Liver (tissue), 9 donors: ENCODE measurements around the gene PPP1R3E. TPM values are rescaled to one million over a fixed set of nuclear protein-coding genes. Genes with fewer than 3 reads are reported as not detected.
"Not testable (repeated sequence)": the region's sequence is repeated elsewhere in the genome, so short reads cannot be mapped to it uniquely, and the experiment has no call there.

Experiments
- DNase-seq: peaks from one replicate; pipeline ENCODE4 v3.0.0-alpha.2; 2017; ENCODE audit warnings: low spot score
- H3K27ac ChIP-seq, 2 donors: one replicate each; pipeline ENCODE4 v1.7.0; 2013; ENCODE audit warnings: inconsistent platforms in 2 of 2, low read length in 2 of 2, control low read depth in 1 of 2, low read depth in 1 of 2, mild to moderate bottlenecking in 1 of 2
- H3K27me3 ChIP-seq, 4 donors: one replicate each; pipeline versions ENCODE4 v1.6.1 to v1.7.0; 2013; ENCODE audit warnings: low read length in 3 of 4, inconsistent platforms in 1 of 4, mild to moderate bottlenecking in 1 of 4, moderate library complexity in 1 of 4; ENCODE audit not compliant: control insufficient read depth in 4 of 4, insufficient read depth in 4 of 4
- H3K36me3 ChIP-seq, 4 donors: one replicate each; pipeline versions ENCODE4 v1.6.1 to v1.7.0; 2013; ENCODE audit warnings: low read length in 3 of 4, mild to moderate bottlenecking in 3 of 4, low read depth in 1 of 4, moderate library complexity in 1 of 4; ENCODE audit not compliant: control insufficient read depth in 4 of 4, insufficient read depth in 3 of 4
- H3K4me1 ChIP-seq, 4 donors: one replicate each; pipeline versions ENCODE4 v1.6.1 to v1.7.0; 2013; ENCODE audit warnings: low read length in 3 of 4, mild to moderate bottlenecking in 3 of 4, moderate library complexity in 1 of 4; ENCODE audit not compliant: control insufficient read depth in 4 of 4, insufficient read depth in 4 of 4
- H3K4me3 ChIP-seq, 3 donors: one replicate each; pipeline versions ENCODE4 v1.6.1 to v1.7.0; 2013; ENCODE audit warnings: low read length in 3 of 3, control low read depth in 1 of 3, low read depth in 1 of 3, mild to moderate bottlenecking in 1 of 3
- H3K9ac ChIP-seq, 2 donors: one replicate each; pipeline ENCODE4 v1.7.0; 2013; ENCODE audit warnings: low read length in 2 of 2, mild to moderate bottlenecking in 2 of 2, moderate library complexity in 2 of 2, control low read depth in 1 of 2, low read depth in 1 of 2
- H3K9me3 ChIP-seq, 4 donors: one replicate each; pipeline versions ENCODE4 v1.6.1 to v1.7.0; 2013; ENCODE audit warnings: low read length in 3 of 4; ENCODE audit not compliant: control insufficient read depth in 4 of 4
- FOXA1 ChIP-seq: IDR thresholded peaks from 2 replicates; pipeline ENCODE4 v1.6.1; 2016; ENCODE audit warnings: antibody characterized with exemption
- HNF4A ChIP-seq, 2 donors: conservative IDR thresholded peaks; 2 replicates each; pipeline ENCODE4 v1.6.1; 2016; ENCODE audit warnings: antibody characterized with exemption in 2 of 2, mild to moderate bottlenecking in 2 of 2
- HNF4G ChIP-seq: IDR thresholded peaks from 2 replicates; pipeline ENCODE4 v1.6.1; 2016; ENCODE audit warnings: antibody characterized with exemption
- RAD21 ChIP-seq, 2 donors: IDR thresholded peaks; 2 replicates each; pipeline ENCODE4 v1.6.1; 2016; ENCODE audit warnings: antibody characterized with exemption in 2 of 2, mild to moderate bottlenecking in 2 of 2
- REST ChIP-seq: IDR thresholded peaks from 2 replicates; pipeline ENCODE4 v1.6.1; 2016; ENCODE audit warnings: antibody characterized with exemption, mild to moderate bottlenecking
- RXRA ChIP-seq, 2 donors: IDR thresholded peaks; 2 replicates each; pipeline ENCODE4 v1.6.1; 2017 to 2018; ENCODE audit warnings: antibody characterized with exemption in 2 of 2, mild to moderate bottlenecking in 1 of 2
- YY1 ChIP-seq: IDR thresholded peaks from 2 replicates; pipeline ENCODE4 v1.6.1; 2016; ENCODE audit warnings: antibody characterized with exemption, mild to moderate bottlenecking
- WGBS: extraction: QIAGEN DNeasy Blood & Tissue Kit; methylation state at CpG from one replicate; pipeline ENCODE4 v1.1.7; 2013; 5-methylcytosine and 5-hydroxymethylcytosine counted together
- polyA plus RNA-seq, 2 donors: library from polyadenylated mRNA; stranded (reverse) in 1 of 2; unstranded in 1 of 2; fragments of 200-250 nt in 1 of 2; fragments of >200 nt in 1 of 2; fragmentation: Nextera tagmentation in 1 of 2; extraction: Ambion mirVana in 1 of 2; gene quantifications; one replicate each; pipeline versions ENCODE4 v1.2.1 to v1.2.3, GENCODE V29; 2013 to 2015
- total RNA-seq, 2 donors: library from RNA; depleted of rRNA; stranded (reverse); fragments of >200 nt; gene quantifications; one replicate each; pipeline ENCODE4 v1.2.3, GENCODE V29; 2014
- TF ChIP-seq, protein P1 (sequence below): fragments of 150-350 bp; IDR thresholded peaks from 2 replicates; pipeline ENCODE4 v1.5.1; 2017; ENCODE audit warnings: improper control_type of control experiment, low read depth, low read length; ENCODE audit not compliant: missing input control
- donor health status: healthy.
- donor health status: healthy.
- donor health status: healthy.
- donor health status: healthy.
- donor health status: healthy.

The PPP1R3E gene
- total and polyA plus RNA-seq, 4 donors = 2.5 to 4.7 (median 3.6) TPM

GRCh38 chr14:23269193-23269592 lies 33.5 kb downstream of the PPP1R3E start:
- Histone ChIP-seq H3K27me3 (no peaks in the 10 kb centered on the region), H3K4me3 (no peak overlapping the region), H3K9me3 (no peaks in the 10 kb centered on the region), H3K36me3 (no peaks in the 10 kb centered on the region), H3K4me1 (peaks cover 0 to 1% (median 0%) of the 10 kb centered on the region in 4 donors), H3K27ac (no peak overlapping the region), H3K9ac (no peak overlapping the region)
- WGBS = 79% methylated on average over 7 of the region's 7 CpGs
- DNase-seq = no peak
- no peak for TF ChIP-seq FOXA1
- no peak for TF ChIP-seq HNF4A (conservative IDR thresholded peaks at IDR 0.05)
- no peak for TF ChIP-seq RAD21 (IDR thresholded peaks at IDR 0.05)
- no peak for TF ChIP-seq YY1

DNA sequence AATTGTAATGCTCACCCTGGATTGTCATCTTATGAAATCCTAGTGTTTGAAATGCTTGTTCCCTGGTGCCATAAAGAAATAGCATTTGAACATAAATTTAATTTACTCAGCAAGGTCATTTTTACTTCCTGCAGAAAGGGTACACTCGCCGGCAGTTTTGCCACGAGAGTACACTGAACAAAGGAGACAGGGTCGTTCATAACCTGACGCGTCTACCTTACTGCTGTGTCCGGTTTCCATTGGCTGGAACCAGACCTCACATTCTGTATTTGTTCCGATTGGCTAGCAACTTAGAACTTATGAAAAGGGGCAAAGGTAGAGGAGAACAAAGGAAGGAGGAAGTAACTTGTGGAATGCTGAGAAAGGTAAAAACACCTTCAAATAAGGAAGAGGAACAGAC lies 41.8 kb downstream of the PPP1R3E start:
- not testable (repeated sequence) for H3K27me3 ChIP-seq, H3K4me3 ChIP-seq, DNase-seq, H3K9me3 ChIP-seq, H3K27ac ChIP-seq, H3K36me3 ChIP-seq, H3K9ac ChIP-seq, H3K4me1 ChIP-seq
- 82% methylated on average over 8 of the region's 8 CpGs for WGBS

GRCh38 chr14:23259426-23259825 lies 43.2 kb downstream of the PPP1R3E start:
- H3K9me3 ChIP-seq = no peaks in the 10 kb centered on the region
- TF ChIP-seq RXRA (IDR thresholded peaks at IDR 0.05) (no peak), YY1 (no peak)
- no peak for DNase-seq
- H3K27me3 ChIP-seq = no peaks in the 10 kb centered on the region
- H3K27ac ChIP-seq = no peak overlapping the region
- H3K4me3 ChIP-seq = no peak overlapping the region
- H3K36me3 ChIP-seq = no peaks in the 10 kb centered on the region
- no peak overlapping the region for H3K9ac ChIP-seq
- no peaks in the 10 kb centered on the region for H3K4me1 ChIP-seq

DNA sequence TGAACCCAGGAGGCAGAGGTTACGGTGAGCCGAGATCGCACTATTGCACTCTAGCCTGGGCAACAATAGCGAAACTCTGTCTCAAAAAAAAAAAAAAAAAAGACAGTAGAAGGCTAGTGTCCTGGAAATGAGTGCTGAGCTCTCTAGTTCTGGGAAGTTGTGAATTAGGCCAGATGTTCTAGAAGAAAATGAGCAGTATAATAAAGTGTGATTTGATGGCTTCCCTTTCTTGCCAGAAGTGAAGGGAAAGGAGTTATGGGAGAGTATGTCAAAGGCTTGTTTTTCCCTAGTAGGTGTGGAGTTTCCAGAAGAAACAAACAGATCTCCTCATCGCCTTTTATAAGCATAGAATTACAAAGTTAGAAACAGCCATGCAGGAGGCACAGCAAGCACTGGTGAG lies 44.4 kb downstream of the PPP1R3E start:
- Histone ChIP-seq H3K9ac (no peak overlapping the region), H3K9me3 (no peaks in the 10 kb centered on the region), H3K4me1 (no peaks in the 10 kb centered on the region), H3K27me3 (no peaks in the 10 kb centered on the region), H3K36me3 (no peaks in the 10 kb centered on the region), H3K4me3 (no peak overlapping the region), H3K27ac (no peak overlapping the region)
- TF ChIP-seq HNF4G (no peak), REST (no peak)
- TF ChIP-seq, protein P1, sequence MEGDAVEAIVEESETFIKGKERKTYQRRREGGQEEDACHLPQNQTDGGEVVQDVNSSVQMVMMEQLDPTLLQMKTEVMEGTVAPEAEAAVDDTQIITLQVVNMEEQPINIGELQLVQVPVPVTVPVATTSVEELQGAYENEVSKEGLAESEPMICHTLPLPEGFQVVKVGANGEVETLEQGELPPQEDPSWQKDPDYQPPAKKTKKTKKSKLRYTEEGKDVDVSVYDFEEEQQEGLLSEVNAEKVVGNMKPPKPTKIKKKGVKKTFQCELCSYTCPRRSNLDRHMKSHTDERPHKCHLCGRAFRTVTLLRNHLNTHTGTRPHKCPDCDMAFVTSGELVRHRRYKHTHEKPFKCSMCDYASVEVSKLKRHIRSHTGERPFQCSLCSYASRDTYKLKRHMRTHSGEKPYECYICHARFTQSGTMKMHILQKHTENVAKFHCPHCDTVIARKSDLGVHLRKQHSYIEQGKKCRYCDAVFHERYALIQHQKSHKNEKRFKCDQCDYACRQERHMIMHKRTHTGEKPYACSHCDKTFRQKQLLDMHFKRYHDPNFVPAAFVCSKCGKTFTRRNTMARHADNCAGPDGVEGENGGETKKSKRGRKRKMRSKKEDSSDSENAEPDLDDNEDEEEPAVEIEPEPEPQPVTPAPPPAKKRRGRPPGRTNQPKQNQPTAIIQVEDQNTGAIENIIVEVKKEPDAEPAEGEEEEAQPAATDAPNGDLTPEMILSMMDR = no peak
- 92% methylated on average over 5 of the region's 5 CpGs for WGBS
- no peak for DNase-seq
